GM19240 (cell line): ENCODE data around the gene HES4.
"Not testable (repeated sequence)": the region's sequence is repeated elsewhere in the genome, so short reads cannot be mapped to it uniquely, and the experiment has no call there.

ENCODE experiments used
- DNase-seq: peaks from one replicate; pipeline ENCODE4 v3.0.0; 2011; ENCODE audit warnings: low spot score; ENCODE audit not compliant: insufficient read length

HES4 gene

DNA sequence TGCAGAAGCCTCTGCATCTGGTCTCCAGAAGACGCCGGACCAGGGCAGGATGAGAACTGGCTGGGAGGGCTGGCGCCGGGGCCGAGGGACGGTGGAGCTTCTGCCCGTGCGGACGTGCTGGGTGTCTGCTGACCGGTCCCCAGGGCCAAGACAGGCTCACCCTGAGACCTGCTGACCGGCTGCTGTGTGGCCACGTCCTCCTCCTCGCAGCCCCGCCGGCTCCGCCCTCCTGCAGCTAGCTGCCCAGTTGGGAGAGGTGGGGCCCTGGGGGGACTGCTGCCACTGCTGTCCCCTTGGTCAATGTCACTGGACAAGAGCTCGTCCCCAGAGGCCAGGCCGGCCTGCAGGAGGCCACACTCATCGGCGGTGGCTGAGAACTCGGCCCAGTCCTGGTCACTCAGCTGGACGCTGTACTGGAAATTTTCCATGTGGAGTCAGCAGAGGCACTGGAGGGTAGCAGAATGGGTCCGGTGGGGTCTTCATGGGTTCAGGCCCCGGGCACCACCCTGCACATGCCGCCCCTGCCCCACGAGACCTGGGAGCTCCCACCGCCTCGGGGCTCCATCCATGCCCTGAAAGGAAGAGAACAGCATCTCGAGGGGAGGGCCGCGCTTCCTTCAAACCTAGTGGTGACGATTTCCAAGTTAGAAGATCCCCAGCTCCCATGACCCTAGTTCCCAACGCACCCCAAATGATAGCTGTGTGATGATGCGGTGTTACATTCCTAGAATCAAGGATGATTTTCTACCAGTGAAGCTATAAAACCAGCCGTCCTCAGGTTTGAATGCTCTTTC is 19.1 kb downstream of the HES4 start:
- DNase-seq = no peak

DNA sequence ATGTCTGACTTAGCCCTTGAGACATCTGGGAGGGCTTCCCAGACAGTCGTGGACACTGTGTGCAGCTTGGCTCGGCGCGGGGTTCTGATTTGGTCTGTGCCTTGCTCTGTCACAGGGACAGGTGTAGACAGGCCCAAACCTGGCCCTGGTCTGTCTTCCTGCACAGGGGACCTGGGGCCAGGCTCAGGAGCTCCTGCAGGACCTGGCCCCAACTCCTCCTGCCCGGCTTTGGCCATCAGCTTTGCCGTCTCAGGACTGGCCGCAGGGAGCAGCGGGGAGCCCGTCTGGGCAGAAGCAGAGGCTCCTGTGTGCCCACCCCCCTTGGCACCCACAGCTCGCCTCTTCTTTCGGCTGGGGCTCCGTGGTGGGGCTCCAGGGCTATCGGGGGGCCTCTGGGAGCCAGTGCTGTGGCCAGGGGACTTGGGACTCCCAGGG is 19.7 kb downstream of the HES4 start:
- no peak for DNase-seq

DNA sequence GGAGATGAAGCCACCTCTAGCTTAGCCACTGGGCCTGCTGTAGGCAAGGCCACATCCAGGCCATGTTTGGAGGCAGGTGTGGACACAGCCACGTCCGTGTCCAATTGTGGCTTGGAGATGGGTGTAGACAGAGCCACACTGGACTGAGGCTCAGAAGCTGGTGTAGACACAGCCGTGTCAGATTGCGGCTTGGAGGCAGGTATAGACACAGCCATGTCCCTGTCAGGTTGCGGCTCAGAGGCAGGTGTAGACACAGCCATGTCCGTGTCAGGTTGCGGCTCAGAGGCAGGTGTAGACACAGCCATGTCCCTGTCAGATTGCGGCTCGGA is 20.2 kb downstream of the HES4 start:
- DNase-seq = no peak

DNA sequence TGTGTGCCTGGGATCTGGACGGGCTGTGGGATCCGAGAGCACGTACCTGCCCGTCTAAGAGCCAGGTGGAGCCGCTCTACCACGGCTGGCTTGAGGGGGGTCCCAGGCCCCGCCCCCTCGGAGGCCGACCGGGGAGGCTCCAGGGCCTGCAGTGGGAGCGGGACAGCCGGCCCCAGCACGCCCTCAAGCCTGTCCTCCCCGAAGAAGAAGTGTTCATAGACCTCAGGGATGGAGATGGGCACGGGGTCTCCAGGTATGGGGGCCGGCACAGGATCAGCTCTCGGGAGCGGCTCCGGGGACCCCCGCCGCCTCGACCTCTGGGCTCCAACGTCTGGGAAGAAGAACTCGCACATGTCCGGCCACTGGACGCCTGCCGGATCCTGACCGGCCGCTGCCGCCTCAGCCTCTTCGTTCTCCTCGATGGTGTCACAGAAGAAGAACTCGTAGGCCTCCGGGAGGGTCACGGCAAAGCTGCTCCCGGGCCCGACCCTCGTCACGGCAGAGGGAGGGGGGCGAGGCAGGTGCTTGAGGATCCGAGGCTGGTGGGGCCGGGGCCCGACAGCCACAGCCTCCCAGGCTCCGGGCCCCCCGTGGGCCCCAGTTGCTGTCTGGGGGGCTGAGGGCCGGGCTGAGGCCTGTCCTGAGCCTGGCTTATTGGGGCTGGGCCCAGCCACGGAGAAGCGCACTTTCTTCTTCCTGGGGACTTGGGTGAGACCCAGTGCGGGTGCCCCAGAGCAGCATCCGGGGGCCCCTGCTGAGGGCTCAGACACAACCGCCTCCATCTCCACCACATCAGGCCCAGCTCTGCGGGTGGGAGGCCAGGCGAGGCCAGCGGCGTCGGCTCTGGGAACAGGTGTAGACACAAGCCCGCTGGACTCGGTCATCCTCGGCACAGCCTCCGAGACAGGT is 20.8 kb downstream of the HES4 start:
- no peak for DNase-seq

DNA sequence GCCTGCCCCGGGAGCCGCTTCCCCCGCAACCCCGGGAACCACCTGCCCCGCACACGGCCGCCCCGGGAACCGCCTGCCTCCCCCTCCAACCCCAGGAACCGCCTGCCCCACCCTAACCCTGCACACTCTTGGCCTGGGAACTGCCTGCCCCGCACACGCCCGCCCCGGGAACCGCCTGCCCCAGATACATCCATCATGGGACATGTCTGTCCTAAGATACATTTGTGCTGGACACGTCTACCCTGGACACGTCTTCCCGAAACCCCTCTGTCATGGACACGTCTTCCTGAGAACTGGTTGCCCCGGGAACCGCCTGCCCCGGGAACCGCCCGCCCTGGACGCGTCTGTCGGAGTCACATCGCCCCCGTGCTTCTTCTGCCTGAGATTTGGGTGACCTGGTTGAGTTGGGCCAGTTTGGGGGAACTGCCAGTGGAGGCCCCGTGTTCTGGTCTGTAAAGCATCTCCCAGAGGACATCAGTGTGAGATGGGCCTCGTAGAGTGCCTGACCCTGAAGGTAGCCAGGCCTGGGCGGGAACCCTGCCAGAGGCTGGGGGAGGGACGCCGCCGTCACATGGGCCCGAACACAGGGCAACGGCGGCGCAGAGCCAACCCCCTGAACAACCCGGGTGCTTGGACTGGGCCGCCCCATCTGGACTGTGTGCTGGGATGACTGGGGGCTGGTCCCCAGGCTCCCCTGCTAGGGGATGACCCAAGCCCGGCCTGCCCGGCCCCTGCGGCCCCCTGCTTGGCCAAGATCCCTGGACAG is 21.6 kb downstream of the HES4 start:
- no peak for DNase-seq

DNA sequence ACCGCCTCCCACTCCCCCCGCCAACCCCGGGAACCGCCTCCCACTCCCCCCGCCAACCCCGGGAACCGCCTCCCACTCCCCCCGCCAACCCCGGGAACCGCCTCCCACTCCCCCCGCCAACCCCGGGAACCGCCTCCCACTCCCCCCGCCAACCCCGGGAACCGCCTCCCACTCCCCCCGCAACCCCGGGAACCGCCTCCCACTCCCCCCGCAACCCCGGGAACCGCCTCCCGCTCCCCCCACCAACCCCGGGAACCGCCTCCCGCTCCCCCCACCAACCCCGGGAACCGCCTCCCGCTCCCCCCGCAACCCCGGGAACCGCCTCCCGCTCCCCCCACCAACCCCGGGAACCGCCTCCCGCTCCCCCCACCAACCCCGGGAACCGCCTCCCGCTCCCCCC is 23.1 kb downstream of the HES4 start:
- DNase-seq = not testable (repeated sequence)

DNA sequence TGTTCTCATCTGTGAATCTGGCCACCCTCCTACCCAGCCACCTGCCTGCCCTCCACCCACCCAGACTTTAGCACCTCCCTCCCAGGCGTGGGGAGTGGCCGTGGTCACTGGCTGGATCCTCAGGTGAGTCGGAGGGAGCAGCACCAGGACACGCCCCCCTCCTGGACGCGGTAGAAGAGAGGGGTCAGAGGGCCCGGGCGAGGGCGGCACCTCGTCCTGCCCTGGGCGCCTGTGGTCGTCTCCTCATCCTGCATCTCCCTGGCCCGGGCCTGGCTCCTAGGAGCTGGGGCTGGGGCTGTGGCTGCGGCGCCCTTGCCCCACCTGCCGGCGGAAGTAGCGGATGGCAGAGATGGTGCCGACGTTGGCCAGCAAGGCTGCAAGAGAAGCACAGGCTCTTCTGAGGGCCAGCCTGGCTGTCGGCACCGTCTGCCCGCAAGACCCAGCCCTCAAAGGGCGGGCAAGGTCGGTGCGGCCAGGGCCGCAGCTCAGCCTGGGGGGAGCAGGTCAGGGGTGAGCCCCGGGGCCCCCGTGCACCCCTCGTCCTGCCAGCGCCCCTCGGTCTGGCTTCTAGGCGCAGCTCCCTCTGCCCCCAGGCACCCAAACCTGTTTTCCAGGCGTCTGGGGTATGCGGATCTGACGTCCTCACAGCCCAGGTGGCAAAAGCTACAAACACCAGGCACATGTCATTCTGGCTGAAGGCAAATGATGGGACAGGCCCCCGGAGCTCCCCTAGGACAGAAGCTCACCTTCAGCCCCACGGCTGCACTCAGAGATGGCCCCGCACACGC is 23.8 kb downstream of the HES4 start:
- DNase-seq = peak; percentile 95

DNA sequence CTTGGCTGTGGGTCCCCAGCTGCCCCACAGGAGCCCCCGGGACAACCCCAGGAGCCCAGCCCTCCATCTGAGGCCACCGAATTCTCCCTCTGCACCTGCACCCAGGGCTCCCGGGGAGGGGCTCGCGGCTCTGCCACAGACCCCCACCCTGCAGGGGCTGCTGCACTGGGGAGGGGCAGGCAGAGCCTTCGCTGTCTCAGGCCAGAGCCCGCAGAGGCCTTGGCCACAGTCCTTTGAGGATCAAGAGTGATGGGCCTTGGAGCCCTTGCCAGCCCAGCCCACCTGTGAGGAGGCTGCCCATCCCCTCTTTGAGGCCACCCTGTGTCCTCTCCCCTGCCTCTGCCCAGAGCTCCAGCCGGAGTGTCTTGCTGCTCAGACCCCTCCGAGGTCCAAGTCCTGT is 24.5 kb downstream of the HES4 start:
- no peak for DNase-seq

DNA sequence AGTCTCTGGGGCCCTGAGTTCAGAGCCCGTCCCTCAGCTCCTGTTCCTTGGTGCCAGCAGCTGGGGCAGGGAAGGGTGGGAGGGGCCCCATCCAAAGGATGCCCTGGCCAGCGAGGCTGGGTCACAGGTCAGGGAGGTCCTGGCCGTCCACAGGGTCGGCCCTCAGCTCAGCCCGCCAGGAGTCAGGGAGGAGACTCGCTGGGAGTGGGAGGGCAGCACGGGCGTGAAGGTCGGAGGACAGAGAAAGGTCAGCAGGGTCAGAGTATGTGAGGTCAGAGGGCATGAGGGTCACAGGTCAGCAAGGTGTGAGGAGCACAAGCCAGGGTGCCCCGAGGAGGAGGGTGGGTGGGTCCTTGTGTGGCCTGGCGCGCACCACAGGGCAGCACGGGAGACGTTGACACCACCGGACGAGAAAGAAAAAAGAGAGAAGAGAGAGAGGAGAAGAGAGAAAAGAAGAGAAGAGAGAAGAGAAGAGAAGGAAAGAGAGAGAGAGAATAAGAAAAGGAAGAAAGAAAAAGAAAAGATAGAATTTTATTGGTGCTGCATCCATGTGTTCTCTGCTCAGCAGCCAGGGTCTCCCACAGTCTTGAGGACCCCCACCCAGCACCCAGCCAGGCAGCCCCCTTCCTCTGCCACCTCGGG is 25.1 kb downstream of the HES4 start:
- DNase-seq = no peak

DNA sequence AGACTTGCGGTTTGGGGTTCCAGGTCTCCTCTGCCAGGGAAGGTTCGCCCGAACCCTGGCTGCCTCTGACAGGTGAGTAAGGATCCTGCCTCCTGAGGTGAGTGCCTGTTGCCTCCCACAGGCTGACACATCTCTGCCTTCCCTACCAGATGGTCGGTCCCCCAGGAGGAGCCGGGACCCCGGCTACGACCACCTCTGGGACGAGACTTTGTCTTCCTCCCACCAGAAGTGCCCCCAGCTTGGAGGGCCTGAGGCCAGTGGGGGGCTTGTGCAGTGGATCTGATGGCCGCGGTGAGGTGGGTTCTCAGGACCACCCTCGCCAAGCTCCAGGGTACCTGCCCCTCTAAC is 25.6 kb downstream of the HES4 start:
- DNase-seq = no peak

DNA sequence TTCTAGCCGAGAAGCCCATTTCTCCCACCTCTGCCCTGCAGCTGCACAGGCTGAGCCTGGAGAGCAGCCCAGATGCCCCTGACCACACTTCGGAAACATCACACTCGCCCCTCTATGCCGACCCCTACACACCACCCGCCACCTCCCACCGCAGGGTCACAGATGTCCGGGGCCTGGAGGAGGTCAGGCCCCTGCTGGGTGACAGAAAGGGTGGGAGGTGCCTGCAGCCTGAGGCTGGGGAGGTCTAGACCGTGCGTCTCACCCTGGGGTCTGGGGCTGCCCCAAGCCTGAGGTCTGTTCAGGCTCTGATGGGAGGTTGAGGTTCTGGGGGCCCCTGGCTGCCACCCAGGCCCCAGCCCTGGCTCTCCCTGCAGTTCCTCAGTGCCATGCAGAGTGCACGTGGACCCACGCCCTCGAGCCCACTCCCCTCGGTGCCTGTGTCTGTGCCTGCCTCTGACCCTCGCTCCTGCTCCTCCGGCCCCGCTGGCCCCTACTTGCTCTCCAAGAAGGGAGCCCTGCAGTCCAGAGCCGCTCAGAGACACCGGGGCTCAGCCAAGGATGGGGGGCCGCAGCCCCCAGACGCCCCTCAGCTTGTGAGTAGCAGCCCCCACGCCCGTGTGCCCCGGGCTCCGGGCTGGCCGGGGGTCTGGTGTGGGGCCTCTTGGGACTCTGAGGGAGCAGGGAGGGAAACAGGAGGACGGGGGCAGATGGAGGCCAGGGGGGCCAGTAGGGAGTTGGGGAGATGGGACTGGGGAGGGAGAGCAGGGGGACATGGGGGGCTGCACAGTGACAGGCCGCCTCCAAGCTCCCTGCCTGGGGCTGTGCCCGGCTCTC is 26.2 kb downstream of the HES4 start:
- DNase-seq = no peak

DNA sequence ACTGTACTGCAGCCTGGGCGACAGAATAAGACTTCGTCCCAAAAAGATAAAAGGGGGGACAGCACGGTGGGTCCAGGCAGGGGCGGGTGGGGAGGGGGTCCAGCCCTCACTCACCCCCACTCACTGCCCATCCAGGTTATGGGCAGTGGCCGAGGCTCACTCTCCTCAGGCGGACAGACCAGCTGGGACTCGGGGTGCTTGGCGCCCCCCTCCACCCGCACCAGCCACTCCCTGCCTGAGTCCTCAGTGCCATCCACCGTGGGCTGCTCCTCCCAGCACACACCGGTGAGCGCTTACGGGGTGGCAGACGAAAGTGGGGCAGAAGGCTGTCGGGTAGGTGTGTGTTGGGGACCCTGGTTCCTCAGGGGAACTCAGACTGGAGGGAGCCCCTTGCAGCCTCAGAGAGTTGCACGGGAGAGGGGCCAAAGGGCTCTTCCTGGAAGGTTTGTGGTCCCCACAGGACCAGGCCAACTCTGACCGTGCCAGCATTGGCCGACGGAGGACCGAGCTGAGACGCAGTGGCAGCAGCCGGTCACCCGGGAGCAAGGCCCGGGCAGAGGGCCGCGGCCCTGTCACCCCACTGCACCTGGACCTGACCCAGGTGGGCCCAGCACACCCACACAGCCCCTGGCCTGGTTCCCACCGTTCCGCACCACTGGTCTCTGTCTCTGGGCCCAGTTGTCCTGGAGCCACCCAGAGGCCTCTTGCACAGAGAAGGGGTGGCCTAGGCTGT is 27.0 kb downstream of the HES4 start:
- no peak for DNase-seq

DNA sequence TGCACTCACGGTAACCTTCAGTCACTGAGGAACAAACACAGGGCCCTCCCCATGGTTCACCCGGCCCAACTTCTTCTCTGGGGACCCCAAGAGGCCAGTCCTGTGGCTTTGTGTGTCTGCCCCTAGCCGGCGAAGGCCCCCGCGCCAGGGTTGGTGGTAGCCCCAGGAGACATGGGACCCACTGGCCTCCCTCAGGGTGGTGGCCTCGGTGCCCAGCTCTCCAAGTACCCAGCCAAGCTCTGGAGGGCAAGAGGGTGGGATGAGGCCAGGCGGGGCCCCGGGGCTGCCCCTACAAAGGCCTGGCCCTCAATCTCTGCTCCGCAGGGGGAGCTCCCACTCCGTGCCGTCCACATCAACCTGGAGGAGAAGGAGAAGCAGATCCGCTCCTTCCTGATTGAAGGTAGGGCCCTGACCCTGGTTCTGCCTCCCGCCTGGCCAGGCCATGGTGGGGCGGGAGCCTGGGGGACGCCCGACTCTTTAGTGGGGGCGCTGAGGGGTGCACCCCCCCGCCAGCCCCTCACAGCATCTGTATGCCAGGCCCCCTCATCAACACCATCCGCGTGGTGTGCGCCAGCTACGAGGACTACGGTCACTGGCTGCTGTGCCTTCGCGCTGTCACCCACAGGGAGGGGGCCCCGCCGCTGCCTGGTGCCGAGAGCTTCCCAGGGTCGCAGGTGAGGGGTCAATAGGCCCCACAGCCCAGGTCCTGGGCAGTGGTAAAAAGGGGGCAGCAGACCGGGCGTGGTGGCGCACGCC is 28.0 kb downstream of the HES4 start:
- no peak for DNase-seq

DNA sequence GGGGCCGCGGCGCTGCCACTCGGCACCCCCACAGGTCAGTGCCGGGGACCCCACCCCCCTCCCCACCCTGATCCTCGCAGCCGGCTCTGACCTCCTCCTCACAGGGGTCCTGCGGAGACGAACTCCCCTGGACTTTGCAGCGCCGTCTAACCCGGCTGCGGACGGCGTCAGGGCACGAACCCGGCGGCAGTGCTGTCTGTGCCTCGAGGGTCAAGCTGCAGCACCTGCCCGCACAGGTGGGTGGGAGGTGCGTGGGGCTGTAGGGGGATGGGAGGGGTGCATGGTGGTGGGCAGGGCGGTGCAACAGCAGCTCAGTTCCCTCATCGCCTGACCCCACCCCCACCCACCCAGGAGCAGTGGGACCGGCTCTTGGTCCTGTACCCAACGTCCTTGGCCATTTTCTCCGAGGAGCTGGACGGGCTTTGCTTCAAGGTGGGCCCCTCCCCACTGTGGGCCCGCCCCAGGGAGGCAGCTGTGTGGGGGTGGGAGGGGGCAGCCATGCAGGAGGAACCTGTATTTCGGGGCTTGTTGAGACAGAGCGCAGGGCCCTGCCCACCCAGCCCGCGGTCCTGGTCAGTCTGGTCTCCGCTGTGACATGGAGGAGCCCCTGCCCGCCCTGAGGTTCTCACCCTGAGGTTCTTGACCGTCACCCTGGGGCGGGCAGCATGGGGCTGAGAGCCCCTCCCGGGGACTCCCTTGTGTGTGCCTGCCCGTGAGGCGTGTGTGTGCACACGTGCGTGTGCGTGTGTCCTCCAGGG is 28.7 kb downstream of the HES4 start:
- DNase-seq = no peak

DNA sequence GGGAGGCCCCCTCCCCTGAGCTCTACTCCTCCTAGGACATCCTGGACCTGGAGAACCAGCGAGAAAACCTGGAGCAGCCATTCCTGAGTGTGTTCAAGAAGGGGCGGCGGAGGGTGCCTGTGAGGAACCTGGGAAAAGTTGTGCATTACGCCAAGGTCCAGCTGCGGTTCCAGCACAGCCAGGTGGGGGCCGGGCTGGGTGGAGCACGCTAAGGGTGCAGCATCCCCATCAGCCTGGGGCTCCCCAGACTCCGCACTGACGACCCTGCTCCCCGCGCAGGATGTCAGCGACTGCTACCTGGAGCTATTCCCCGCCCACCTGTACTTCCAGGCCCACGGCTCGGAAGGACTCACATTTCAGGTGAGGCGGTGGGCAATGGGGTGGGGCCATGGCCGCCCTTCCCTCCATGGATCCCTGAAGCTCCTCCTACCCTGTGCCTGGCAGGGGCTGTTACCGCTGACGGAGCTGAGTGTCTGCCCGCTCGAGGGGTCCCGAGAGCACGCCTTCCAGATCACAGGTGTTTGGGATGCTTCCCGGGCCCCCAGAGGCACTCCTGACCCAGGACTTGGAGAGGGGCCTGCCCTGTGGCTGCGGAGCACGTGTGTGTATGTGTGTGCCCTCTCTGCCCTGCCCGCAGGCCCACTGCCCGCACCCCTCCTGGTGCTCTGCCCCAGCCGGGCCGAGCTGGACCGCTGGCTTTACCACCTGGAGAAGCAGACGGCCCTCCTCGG is 29.5 kb downstream of the HES4 start:
- no peak for DNase-seq

DNA sequence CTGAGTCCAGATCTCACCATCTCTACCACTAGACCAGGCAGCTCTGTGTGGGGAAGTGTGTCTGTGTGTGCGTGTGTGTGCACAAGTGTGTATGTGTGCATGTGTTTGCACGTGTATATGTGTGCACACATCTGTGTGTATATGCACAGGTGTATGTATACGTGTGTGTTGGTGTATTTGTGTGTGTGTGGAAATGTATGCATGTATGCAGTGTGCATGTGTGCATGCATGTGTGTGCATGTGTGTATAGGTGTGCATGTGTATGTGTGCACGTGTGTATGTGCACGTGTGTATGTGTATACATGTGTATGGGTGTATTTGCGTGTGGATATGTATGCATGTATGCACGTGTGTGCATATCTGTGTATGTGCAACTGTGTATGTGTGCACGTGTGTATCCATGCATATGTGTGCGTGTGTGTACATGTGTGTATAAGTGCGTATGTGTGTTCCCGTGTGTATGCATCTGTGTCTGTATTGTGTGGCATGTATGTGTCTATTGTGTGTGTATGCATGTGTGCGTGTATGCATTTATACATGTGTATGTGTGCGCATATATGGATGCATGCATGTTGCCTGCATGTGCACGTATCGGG is 30.5 kb downstream of the HES4 start:
- no peak for DNase-seq
